HG02852 (cell line): ENCODE measurements around the gene CDK18.

Experiments
- ATAC-seq: cut with Tn5 transposase; IDR thresholded peaks from one replicate; pipeline ENCODE4 v1.9.1; 2021; ENCODE audit warnings: mild to moderate bottlenecking, moderate library complexity; ENCODE audit not compliant: unreplicated experiment

The CDK18 gene

DNA sequence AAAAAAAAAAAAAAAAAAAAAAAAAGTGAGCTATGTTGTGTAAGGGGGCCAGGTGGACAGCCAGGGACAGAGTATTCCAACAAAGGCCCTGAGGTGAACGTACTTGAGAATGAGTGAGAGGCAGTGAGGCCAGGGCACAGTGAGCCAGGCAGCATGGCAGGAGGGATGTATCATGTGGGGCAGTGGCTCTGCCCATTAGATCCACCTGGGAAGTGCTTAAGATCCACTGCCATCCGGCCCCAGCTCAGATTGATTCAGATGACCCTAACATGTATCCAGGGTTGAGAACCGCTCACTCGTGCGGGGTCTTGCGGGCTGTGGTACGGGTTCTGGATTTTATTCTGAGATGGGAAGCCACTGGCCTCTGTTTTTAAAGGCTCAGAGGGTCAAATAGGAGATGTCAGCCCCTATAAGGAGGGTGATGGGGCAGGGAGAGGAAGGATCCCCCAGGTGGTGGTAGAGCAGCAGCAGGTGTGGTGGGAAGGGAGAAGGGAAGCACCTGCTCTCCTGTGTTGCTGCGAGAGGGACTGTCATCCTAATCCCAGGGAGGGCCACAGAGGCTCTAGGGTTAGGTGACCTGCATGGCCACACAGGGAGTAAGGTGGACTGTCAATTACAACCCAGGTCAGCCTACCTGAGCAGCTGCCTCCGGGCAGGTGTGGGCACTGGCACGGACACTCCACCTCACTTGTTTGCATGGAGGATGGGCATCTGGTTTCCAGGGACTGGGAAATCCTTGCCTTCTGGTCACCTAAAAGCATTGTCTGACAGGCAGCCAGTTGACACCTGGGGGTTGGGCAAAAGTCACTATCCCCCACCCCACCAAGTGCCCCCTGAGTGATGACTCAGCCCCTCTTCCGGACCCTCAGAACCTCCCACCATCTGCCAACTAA is 31.6 kb downstream of the CDK18 start:
- no peak for ATAC-seq

GRCh38 chr1:205536759-205537361 is 32.4 kb downstream of the CDK18 start:
- no peak for ATAC-seq

GRCh38 chr1:205537386-205538018 is 33.0 kb downstream of the CDK18 start:
- ATAC-seq = no peak

DNA sequence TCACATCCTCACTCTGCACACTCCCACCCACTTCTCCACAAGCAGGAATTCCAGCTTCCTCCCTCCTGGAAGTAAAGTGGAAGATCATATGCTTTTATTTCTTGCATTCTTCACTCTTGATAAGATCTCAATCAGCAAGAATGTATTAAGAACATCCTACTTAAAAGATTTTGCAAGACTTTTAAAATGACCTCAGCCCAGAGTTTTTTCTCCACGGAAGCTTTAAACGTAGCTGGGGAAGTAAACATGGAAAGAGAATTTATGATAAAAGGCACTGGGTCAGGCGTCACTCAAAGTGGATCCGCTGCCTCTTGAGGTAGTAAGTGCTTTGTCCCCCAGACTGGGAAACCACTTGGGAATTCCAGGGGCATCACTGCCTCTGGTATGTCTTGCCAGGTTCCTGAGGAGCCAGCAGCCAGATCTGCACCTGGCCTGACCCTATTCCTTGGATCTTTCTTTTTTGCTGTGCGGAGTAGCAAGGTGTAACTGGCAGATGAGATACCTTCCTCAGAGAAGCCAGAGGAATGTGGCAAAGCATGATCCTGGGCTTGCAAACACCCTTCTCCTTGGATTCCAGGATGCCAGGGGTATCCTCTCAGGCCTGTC is 33.9 kb downstream of the CDK18 start:
- no peak for ATAC-seq

GRCh38 chr1:205541161-205541886 is 36.9 kb downstream of the CDK18 start:
- ATAC-seq = no peak

DNA sequence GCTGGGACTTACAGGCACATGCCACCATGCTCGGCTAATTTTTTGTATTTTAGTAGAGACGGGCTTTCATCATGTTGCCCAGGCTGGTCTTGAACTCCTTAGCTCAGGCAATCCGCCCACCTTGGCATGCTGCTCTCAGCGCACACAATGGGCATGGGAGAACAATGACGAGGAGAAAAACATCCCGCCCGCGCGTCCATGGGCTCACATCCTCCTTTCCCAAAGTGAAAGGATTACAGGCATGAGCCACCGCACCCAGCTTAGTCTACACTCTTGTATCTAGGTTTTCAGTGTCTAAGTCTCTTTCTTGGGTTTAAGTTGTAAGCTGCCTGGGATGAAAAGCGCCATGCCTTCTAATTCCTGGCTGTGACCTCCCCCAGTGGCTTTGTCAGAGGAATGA is 37.9 kb downstream of the CDK18 start:
- no peak for ATAC-seq

GRCh38 chr1:205543351-205544301 is 39.2 kb downstream of the CDK18 start:
- ATAC-seq = no peak

- no peak for ATAC-seq
Measured at GRCh38 chr1:205545001-205545919, 40.8 kb downstream of the CDK18 start.

- ATAC-seq = no peak
Measured at GRCh38 chr1:205545991-205546390, 41.5 kb downstream of the CDK18 start.

DNA sequence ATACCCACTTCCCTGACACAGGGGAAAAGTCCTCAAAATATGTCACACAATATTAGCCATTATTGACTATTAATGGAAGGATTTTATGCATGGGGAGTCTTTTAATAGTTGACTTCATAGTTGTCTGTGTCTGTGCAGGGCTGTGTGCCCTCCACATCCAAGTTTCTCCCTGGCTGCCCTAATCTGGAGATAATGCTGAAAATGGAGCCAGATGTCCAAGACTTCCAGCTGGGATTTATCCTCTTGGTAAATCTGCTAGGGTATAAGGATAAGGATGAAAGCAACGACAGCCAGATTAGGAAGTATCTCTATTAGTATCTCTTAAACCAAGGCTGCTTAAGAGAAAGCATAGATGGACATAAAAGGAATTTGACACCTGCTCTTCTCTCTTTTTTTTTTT is 42.1 kb downstream of the CDK18 start:
- no peak for ATAC-seq

DNA sequence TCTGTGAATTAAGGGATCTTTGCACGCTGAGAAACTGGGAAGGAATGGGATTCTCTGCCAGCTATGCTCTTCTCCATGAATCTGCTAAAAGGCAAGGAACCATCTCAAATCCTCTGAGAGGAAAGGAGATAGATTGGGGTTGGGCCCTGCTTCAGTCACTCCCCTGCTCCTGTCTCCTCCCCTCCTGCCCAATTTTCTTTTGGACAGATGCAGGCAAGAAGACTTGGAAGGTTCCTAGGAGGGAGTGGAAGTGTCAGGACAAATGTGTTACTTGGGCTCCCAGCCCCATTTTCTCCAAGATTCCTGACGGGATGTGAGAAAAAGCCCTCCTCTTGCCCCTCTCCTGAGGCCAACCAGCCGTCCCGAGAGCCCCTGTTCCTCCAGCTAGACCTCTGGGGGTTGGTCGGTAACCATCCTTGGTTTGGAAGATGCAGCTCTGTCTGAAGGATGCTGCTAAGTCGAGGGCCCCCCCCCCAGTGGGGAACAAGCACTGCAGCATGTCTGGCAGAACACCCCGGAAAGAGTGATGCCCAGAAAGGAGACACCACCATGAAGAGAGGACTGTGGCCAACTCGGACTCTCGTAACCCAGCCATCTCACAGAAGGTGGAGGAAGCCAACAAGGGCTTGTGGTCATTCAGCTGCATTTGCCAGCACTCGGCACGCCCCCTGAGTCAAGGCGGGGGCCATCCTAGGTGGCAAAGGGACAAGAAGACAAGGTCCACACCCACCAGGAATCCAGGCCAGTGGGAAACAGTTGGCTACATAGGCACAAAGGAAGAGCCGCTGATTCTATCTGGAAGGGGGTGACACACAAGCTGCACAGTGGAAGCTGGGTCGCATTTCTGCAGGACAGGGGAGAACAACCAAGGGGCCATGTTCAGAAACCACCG is 43.7 kb downstream of the CDK18 start:
- ATAC-seq = no peak

DNA sequence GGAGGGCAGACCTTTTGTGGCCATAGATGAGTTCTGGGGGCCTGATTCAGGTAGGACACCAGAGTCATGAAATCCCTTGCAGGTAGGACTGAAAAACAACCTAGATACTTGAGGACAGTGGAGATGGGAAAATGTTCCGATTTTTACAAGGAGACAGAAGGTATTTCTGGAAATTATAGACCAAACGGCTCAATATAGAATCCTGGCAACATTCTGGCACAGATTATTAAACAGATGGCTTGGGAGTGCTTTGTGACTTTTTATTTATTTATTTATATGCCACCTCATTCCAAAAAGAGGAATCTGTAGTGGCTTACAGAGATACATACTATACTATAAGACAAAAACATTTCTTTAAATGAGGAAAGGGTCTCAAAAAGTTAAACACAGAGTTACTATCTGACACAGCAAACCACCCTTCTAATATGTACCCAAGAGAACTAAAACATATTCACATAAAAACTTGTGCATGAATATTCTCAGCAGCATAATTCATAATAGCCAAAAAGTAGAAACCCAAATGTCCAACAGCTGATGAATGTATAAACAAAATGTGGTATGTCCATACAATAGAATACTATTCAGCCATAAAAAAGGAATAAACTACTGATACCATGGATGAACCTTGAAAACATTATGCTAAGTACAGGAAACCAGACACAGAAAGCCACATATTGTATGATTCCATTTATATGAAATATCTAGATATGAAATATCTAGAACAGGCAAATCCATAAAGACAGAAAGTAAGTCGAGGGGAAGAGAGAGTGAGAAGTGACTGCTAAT is 49.8 kb downstream of the CDK18 start:
- ATAC-seq = no peak

DNA sequence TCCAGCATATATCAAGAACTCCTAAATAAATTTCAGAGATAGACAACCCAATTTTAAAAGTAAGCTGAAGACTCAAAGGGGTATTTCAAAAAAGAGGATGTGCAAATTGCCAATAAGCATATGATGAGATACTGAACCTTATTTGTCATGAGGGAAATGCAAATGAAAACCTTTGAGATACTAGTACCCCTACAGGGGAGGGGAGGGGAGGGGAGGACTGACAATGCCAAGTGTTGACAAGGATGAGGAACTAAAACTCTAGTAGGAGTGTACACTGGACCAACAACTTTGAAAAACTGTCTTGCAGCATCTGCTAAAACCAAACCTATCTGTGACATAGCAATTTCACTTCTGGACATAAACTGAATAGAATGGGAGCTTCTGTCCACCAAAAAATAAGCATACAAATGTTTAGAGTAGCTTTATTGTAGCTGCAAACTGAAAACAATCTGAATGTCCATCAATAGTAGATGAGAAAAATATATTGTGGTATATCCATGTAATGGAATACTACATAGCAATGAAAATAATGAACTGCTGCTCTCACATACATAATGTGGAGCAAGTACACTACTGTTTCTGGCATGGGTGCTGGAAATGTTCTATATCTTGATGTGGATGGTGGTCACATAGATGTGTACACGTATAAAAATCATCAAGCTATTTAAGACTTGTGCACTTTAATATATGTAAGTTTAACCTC is 57.2 kb downstream of the CDK18 start:
- no peak for ATAC-seq

GRCh38 chr1:205563927-205564441 is 59.5 kb downstream of the CDK18 start:
- ATAC-seq = no peak

DNA sequence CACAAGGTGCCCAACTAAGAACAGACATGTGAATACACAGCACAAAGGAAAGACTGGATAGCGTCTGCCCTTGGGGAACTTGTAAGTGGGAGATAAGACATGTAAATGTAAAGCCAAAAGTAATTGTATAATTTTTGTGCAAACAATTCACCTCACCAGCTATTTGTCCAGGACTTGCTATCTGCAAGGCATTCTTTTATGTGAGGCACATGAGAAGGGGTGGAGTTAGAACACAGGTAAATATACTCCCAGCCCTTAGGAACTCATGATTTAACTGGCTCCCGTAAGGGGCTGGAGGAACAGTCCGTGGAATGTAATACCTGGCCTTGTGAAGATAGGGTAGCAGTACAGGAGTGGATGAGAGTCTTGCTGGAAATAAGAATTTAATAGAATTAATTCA is 61.3 kb downstream of the CDK18 start:
- ATAC-seq = no peak

DNA sequence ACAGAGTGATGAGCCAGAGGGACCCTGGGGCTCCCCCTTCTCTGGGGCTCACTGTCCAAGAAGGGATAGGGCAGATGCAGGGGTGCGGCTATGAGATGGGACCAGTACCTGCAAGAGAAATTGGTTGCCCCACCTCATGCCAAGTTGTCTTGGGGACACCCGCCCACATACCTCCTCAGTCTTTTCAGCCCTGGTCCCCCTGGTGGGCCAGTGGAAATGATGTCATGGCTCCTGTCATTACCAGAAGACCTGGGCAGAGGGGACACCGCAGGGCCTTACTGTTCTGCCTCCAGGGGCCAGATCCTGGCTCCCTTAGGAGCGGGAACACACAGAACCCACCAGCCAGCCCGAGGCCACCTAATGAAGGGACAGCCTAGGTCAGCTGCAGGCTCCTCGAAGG is 63.2 kb downstream of the CDK18 start:
- no peak for ATAC-seq
